ENCODE measurements around the gene BTG4. TPM values are rescaled to one million over a fixed set of nuclear protein-coding genes. Genes with fewer than 3 reads are reported as not detected.

BTG4 gene
- total RNA-seq, 2 donors from 2014 or later, result not detected

GRCh38 chr11:111526501-111526900, 14.3 kb upstream of the BTG4 start:
- H3K4me1 Mint-ChIP-seq, result peaks cover 14% of the 10 kb centered on the region
- peaks cover 14% of the 10 kb centered on the region for H3K27me3 Mint-ChIP-seq
- H3K9me3 Mint-ChIP-seq, result no peaks in the 10 kb centered on the region
- peak overlapping the region; percentile 6 for H3K27ac Mint-ChIP-seq
- no peaks in the 10 kb centered on the region for H3K36me3 Mint-ChIP-seq (ENCODE audit: low read depth)
- ATAC-seq (replicated peaks), result peak; percentile 82
- no peak overlapping the region for H3K4me3 Mint-ChIP-seq

- Mint-ChIP-seq H3K4me3 (no peak overlapping the region), H3K36me3 (ENCODE audit: low read depth) (no peaks in the 10 kb centered on the region), H3K27me3 (peaks cover 14% of the 10 kb centered on the region), H3K4me1 (peaks cover 10% of the 10 kb centered on the region), H3K27ac (no peak overlapping the region), H3K9me3 (no peaks in the 10 kb centered on the region)
- ATAC-seq (replicated peaks), result no peak
Observed at GRCh38 chr11:111525456-111525855, 13.3 kb upstream of the BTG4 start.

- no peaks in the 10 kb centered on the region for H3K9me3 Mint-ChIP-seq
Observed at GRCh38 chr11:111524056-111524455, 11.9 kb upstream of the BTG4 start.

GRCh38 chr11:111523343-111523742, 11.2 kb upstream of the BTG4 start:
- Mint-ChIP-seq H3K36me3 (ENCODE audit: low read depth) (no peaks in the 10 kb centered on the region), H3K4me1 (peaks cover 10% of the 10 kb centered on the region), H3K4me3 (no peak overlapping the region), H3K27me3 (peaks cover 14% of the 10 kb centered on the region), H3K27ac (no peak overlapping the region), H3K9me3 (no peaks in the 10 kb centered on the region)
- peak; percentile 71 for ATAC-seq (replicated peaks)

More at GRCh38 chr11:111524056-111524455, 11.9 kb upstream of the BTG4 start:
- no peak overlapping the region for H3K27ac Mint-ChIP-seq
- H3K4me3 Mint-ChIP-seq, result no peak overlapping the region
- ATAC-seq (replicated peaks), result no peak
- H3K27me3 Mint-ChIP-seq, result peaks cover 14% of the 10 kb centered on the region
- no peaks in the 10 kb centered on the region for H3K36me3 Mint-ChIP-seq (ENCODE audit: low read depth)
- peaks cover 10% of the 10 kb centered on the region for H3K4me1 Mint-ChIP-seq

GRCh38 chr11:111522426-111522825, 10.2 kb upstream of the BTG4 start:
- Mint-ChIP-seq H3K27ac (no peak overlapping the region), H3K36me3 (ENCODE audit: low read depth) (no peaks in the 10 kb centered on the region), H3K9me3 (no peaks in the 10 kb centered on the region), H3K4me3 (no peak overlapping the region), H3K4me1 (peaks cover 10% of the 10 kb centered on the region), H3K27me3 (peaks cover 18% of the 10 kb centered on the region)
- no peak for ATAC-seq (replicated peaks)

- ATAC-seq (replicated peaks), result peak; percentile 50
- Mint-ChIP-seq H3K27ac (no peak overlapping the region), H3K27me3 (peaks cover 18% of the 10 kb centered on the region), H3K4me1 (peaks cover 4% of the 10 kb centered on the region), H3K36me3 (ENCODE audit: low read depth) (no peaks in the 10 kb centered on the region), H3K9me3 (no peaks in the 10 kb centered on the region), H3K4me3 (no peak overlapping the region)
Observed at GRCh38 chr11:111521135-111521534, 8.9 kb upstream of the BTG4 start.

- no peak overlapping the region for H3K4me3 Mint-ChIP-seq
- peaks cover 14% of the 10 kb centered on the region for H3K27me3 Mint-ChIP-seq
Observed at GRCh38 chr11:111520560-111520959, 8.4 kb upstream of the BTG4 start.

GRCh38 chr11:111518668-111519067, 6.5 kb upstream of the BTG4 start:
- Mint-ChIP-seq H3K9me3 (no peaks in the 10 kb centered on the region), H3K4me1 (no peaks in the 10 kb centered on the region), H3K36me3 (ENCODE audit: low read depth) (no peaks in the 10 kb centered on the region), H3K27ac (no peak overlapping the region), H3K27me3 (peaks cover 24% of the 10 kb centered on the region), H3K4me3 (no peak overlapping the region)
- ATAC-seq (replicated peaks), result peak; percentile 39

More at GRCh38 chr11:111520560-111520959, 8.4 kb upstream of the BTG4 start:
- H3K36me3 Mint-ChIP-seq (ENCODE audit: low read depth), result no peaks in the 10 kb centered on the region
- H3K9me3 Mint-ChIP-seq, result no peaks in the 10 kb centered on the region
- no peak overlapping the region for H3K27ac Mint-ChIP-seq
- no peaks in the 10 kb centered on the region for H3K4me1 Mint-ChIP-seq
- ATAC-seq (replicated peaks), result no peak

- no peak overlapping the region for H3K27ac Mint-ChIP-seq
- no peaks in the 10 kb centered on the region for H3K36me3 Mint-ChIP-seq (ENCODE audit: low read depth)
- peaks cover 36% of the 10 kb centered on the region for H3K27me3 Mint-ChIP-seq
- no peak for ATAC-seq (replicated peaks)
- H3K9me3 Mint-ChIP-seq, result no peaks in the 10 kb centered on the region
- no peak overlapping the region for H3K4me3 Mint-ChIP-seq
- no peaks in the 10 kb centered on the region for H3K4me1 Mint-ChIP-seq
Observed at GRCh38 chr11:111515591-111515990, 3.4 kb upstream of the BTG4 start.

- Mint-ChIP-seq H3K4me1 (no peaks in the 10 kb centered on the region), H3K36me3 (ENCODE audit: low read depth) (no peaks in the 10 kb centered on the region), H3K4me3 (peak within 1 kb of the TSS; percentile 32), H3K9me3 (no peaks in the 10 kb centered on the region), H3K27me3 (peaks cover 42% of the 10 kb centered on the region), H3K27ac (no peak within 1 kb of the TSS)
- ATAC-seq (replicated peaks), result no peak
Observed at GRCh38 chr11:111514216-111515031, 2.2 kb upstream of the BTG4 start, which contains the start of gene HOATZ. Gene HOATZ (plus strand): TSS chr11:111514778. CDS start chr11:111514785, 7 bp downstream.

GRCh38 chr11:111513240-111513605, 1.0 kb upstream of the BTG4 start:
- H3K27ac Mint-ChIP-seq, result no peak overlapping the region
- H3K9me3 Mint-ChIP-seq, result no peaks in the 10 kb centered on the region
- peak; percentile 16 for ATAC-seq (replicated peaks)
- H3K4me1 Mint-ChIP-seq, result no peaks in the 10 kb centered on the region
- H3K4me3 Mint-ChIP-seq, result peak overlapping the region; percentile 32
- peaks cover 45% of the 10 kb centered on the region for H3K27me3 Mint-ChIP-seq
- no peaks in the 10 kb centered on the region for H3K36me3 Mint-ChIP-seq (ENCODE audit: low read depth)

GRCh38 chr11:111510311-111510710, 1.9 kb downstream of the BTG4 start:
- Mint-ChIP-seq H3K36me3 (ENCODE audit: low read depth) (no peaks in the 10 kb centered on the region), H3K27ac (no peak overlapping the region), H3K4me1 (no peaks in the 10 kb centered on the region), H3K27me3 (peaks cover 51% of the 10 kb centered on the region), H3K9me3 (no peaks in the 10 kb centered on the region), H3K4me3 (no peak overlapping the region)
- ATAC-seq (replicated peaks), result no peak

GRCh38 chr11:111502611-111503010, 9.6 kb downstream of the BTG4 start:
- Mint-ChIP-seq H3K36me3 (ENCODE audit: low read depth) (no peaks in the 10 kb centered on the region), H3K27me3 (peaks cover 38% of the 10 kb centered on the region), H3K9me3 (no peaks in the 10 kb centered on the region), H3K27ac (no peak overlapping the region), H3K4me1 (no peaks in the 10 kb centered on the region), H3K4me3 (no peak overlapping the region)
- no peak for ATAC-seq (replicated peaks)

- no peak for ATAC-seq (replicated peaks)
- Mint-ChIP-seq H3K4me1 (no peaks in the 10 kb centered on the region), H3K4me3 (no peak overlapping the region), H3K27ac (no peak overlapping the region), H3K36me3 (ENCODE audit: low read depth) (no peaks in the 10 kb centered on the region), H3K9me3 (no peaks in the 10 kb centered on the region), H3K27me3 (peaks cover 40% of the 10 kb centered on the region)
Observed at GRCh38 chr11:111500481-111500880, 11.7 kb downstream of the BTG4 start.

GRCh38 chr11:111499483-111499882, 12.7 kb downstream of the BTG4 start:
- no peaks in the 10 kb centered on the region for H3K36me3 Mint-ChIP-seq (ENCODE audit: low read depth)
- no peaks in the 10 kb centered on the region for H3K4me1 Mint-ChIP-seq
- H3K27me3 Mint-ChIP-seq, result peaks cover 36% of the 10 kb centered on the region

More at GRCh38 chr11:111499483-111499882, 12.7 kb downstream of the BTG4 start:
- Mint-ChIP-seq H3K27ac (no peak overlapping the region), H3K4me3 (no peak overlapping the region), H3K9me3 (no peaks in the 10 kb centered on the region)
- ATAC-seq (replicated peaks), result no peak

Data from activated T-helper 17 cell treated with anti-CD3 and anti-CD28 coated beads, Interleukin-2, amount 50 U/mL, for 72 hours (primary cell).